MM.1S (cell line): ENCODE data around the gene MICALL2.

Experiments
- DNase-seq: peaks from one replicate; pipeline ENCODE4 v3.0.0-alpha.2; 2015
- H2AFZ ChIP-seq: fragments of 300-600 bp; sonication (generic); 2 replicates; pipeline ENCODE4 v1.6.0; 2016; ENCODE audit warnings: antibody characterized with exemption, low read length
- H3F3A ChIP-seq: fragments of 300-600 bp; sonication (generic); 2 replicates; pipeline ENCODE4 v1.6.1; 2016; ENCODE audit warnings: mild to moderate bottlenecking, antibody characterized with exemption, low read length, moderate library complexity, mixed read lengths; ENCODE audit not compliant: insufficient read depth
- H3K27ac ChIP-seq: fragments of 300-600 bp; sonication (generic); 2 replicates; pipeline ENCODE4 v1.5.1; 2016; ENCODE audit warnings: mild to moderate bottlenecking, low read length
- H3K27me3 ChIP-seq: fragments of 300-600 bp; sonication (generic); replicated peaks from 2 replicates; pipeline ENCODE4 v1.6.0; 2016; ENCODE audit warnings: low read length; ENCODE audit not compliant: insufficient read depth
- H3K36me3 ChIP-seq: fragments of 300-600 bp; sonication (generic); replicated peaks from 2 replicates; pipeline ENCODE4 v1.6.1; 2016; ENCODE audit warnings: mild to moderate bottlenecking, low read length, mixed read lengths; ENCODE audit not compliant: insufficient read depth
- H3K4me1 ChIP-seq: fragments of 300-600 bp; sonication (generic); 2 replicates; pipeline ENCODE4 v1.6.1; 2016; ENCODE audit warnings: low read length, mixed read lengths
- H3K4me2 ChIP-seq: fragments of 300-600 bp; sonication (generic); 2 replicates; pipeline ENCODE4 v1.6.0; 2016; ENCODE audit warnings: low read depth, low read length
- H3K4me3 ChIP-seq: fragments of 300-600 bp; sonication (generic); 2 replicates; pipeline ENCODE4 v1.5.1; 2016; ENCODE audit warnings: low read length, mixed read lengths
- H3K79me2 ChIP-seq: fragments of 300-600 bp; sonication (generic); 2 replicates; pipeline ENCODE4 v1.6.1; 2016; ENCODE audit warnings: mixed run types, low read length, mixed read lengths
- H3K9ac ChIP-seq: fragments of 300-600 bp; sonication (generic); 2 replicates; pipeline ENCODE4 v1.6.1; 2016; ENCODE audit warnings: low read length, mixed read lengths
- H3K9me2 ChIP-seq: fragments of 300-600 bp; sonication (generic); replicated peaks from 2 replicates; pipeline ENCODE4 v1.6.1; 2016; ENCODE audit warnings: mild to moderate bottlenecking, low read length, mixed read lengths; ENCODE audit not compliant: insufficient read depth
- H3K9me3 ChIP-seq: fragments of 300-600 bp; sonication (generic); replicated peaks from 2 replicates; pipeline ENCODE4 v1.6.1; 2016; ENCODE audit warnings: mild to moderate bottlenecking, low read length, mixed read lengths; ENCODE audit not compliant: insufficient read depth
- H4K20me1 ChIP-seq: fragments of 300-600 bp; sonication (generic); 2 replicates; pipeline ENCODE4 v1.6.1; 2016; ENCODE audit warnings: mild to moderate bottlenecking, low read length, moderate library complexity, mixed read lengths; ENCODE audit not compliant: insufficient read depth
- EZH2 ChIP-seq: fragments of 300-600 bp; sonication (generic); optimal IDR thresholded peaks from 2 replicates; pipeline ENCODE3; 2017; ENCODE audit warnings: low read depth, mild to moderate bottlenecking, antibody characterized with exemption, low read length, mixed read lengths
- EZH2phosphoT487 ChIP-seq: fragments of 300-600 bp; sonication (generic); IDR thresholded peaks from 2 replicates; pipeline ENCODE4 v1.6.1; 2018; ENCODE audit warnings: antibody characterized with exemption, low read length
- TF ChIP-seq, protein P1 (sequence below): fragments of 300-600 bp; sonication (generic); IDR thresholded peaks from 2 replicates; pipeline ENCODE4 v1.5.1; 2016; ENCODE audit warnings: antibody characterized with exemption, low read length, mixed read lengths

MICALL2 gene

DNA sequence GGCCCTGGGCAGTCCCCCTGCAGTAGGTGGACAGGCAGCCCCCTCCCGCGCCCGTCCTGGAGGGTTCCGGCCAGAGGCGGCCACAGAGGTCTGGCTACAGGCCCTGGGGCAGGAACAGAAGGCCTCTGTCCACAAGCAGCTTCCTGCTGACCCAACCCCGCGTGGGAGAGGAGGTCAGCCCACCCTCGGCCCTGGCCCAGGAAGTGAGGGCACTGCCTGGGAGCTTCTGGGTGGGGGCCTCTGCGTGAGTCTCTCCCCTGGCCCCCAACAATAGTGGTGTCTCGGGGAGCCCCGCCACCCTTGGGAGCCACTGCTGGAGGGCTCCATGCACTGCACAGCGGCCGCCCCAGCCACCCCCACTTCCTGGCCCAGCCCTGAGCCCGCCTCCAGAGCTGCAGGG is 4.7 kb downstream of the MICALL2 start:
- Histone ChIP-seq H3K27ac (peak overlapping the region; percentile 66; the same call in 1 of the 2 replicates), H3K4me1 (peaks cover 20% of the 10 kb centered on the region; the same call in 1 of the 2 replicates), H3K9me2 (no peaks in the 10 kb centered on the region), H3K9ac (peak overlapping the region; percentile 45; the same call in 1 of the 2 replicates), H3F3A (peaks cover 9% of the 10 kb centered on the region; the same call in 1 of the 2 replicates), H3K36me3 (no peaks in the 10 kb centered on the region), H3K4me3 (peak overlapping the region; percentile 43), H3K27me3 (no peaks in the 10 kb centered on the region), H3K9me3 (no peaks in the 10 kb centered on the region), H3K4me2 (peak overlapping the region; percentile 92), H4K20me1 (no peaks in the 10 kb centered on the region), H3K79me2 (peaks cover 8% of the 10 kb centered on the region), H2AFZ (peak overlapping the region; percentile 4; the same call in 1 of the 2 replicates)
- TF ChIP-seq EZH2, result no peak
- TF ChIP-seq, protein P1, sequence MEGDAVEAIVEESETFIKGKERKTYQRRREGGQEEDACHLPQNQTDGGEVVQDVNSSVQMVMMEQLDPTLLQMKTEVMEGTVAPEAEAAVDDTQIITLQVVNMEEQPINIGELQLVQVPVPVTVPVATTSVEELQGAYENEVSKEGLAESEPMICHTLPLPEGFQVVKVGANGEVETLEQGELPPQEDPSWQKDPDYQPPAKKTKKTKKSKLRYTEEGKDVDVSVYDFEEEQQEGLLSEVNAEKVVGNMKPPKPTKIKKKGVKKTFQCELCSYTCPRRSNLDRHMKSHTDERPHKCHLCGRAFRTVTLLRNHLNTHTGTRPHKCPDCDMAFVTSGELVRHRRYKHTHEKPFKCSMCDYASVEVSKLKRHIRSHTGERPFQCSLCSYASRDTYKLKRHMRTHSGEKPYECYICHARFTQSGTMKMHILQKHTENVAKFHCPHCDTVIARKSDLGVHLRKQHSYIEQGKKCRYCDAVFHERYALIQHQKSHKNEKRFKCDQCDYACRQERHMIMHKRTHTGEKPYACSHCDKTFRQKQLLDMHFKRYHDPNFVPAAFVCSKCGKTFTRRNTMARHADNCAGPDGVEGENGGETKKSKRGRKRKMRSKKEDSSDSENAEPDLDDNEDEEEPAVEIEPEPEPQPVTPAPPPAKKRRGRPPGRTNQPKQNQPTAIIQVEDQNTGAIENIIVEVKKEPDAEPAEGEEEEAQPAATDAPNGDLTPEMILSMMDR, result no peak
- no peak for TF ChIP-seq EZH2phosphoT487
- no peak for DNase-seq

DNA sequence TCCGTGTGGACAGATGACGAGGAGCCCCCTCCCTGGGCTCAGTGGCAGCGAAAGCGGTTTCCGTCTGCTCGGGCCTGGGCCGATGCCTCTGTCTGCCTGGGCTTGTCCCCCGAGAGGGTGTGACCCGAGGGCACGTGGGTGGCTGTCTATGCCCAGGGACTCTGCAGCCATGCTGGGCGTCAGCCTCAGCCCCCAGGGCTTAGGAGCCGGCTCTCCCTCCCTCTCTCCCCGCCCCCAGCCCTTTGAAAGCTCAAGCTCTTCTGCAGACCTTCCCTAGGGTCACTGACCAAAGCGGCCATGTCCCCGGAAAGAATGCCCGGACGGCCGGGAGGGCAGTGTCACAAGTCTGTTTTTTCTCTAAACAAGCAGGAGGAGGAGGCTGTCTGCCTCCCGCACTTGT is 7.1 kb downstream of the MICALL2 start:
- H3F3A ChIP-seq, result peaks cover 9% of the 10 kb centered on the region; the same call in 1 of the 2 replicates
- H3K9me2 ChIP-seq, result no peaks in the 10 kb centered on the region
- no peak overlapping the region for H3K4me2 ChIP-seq
- no peaks in the 10 kb centered on the region for H3K9me3 ChIP-seq
- H2AFZ ChIP-seq, result no peak overlapping the region
- H3K4me1 ChIP-seq, result peaks cover 11% of the 10 kb centered on the region; the same call in 1 of the 2 replicates
- no peaks in the 10 kb centered on the region for H3K27me3 ChIP-seq
- H3K27ac ChIP-seq, result no peak overlapping the region
- H4K20me1 ChIP-seq, result no peaks in the 10 kb centered on the region
- H3K79me2 ChIP-seq, result no peaks in the 10 kb centered on the region
- no peaks in the 10 kb centered on the region for H3K36me3 ChIP-seq
- TF ChIP-seq EZH2 (no peak), EZH2phosphoT487 (no peak)
- TF ChIP-seq, protein P1, result no peak
- no peak overlapping the region for H3K9ac ChIP-seq
- H3K4me3 ChIP-seq, result no peak overlapping the region
- no peak for DNase-seq

DNA sequence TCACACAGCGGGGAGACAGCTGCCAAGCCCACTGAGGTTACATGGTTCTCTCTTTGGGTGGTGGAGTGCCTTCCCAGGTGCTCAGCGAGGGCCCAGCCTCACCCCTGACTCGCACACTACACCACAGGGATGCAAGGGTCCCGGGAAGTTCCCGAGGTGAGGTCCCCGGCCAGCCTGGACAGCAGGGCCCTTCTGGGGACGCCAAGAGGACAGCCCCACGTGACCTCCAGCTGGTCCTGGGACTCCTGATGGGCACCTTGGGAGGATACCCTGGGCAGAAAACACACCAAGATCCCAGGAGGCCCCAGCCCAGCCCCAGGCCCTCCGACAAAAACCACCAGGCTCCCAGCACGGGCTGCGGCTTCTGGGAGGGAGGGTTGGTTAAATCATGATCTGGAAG is 8.3 kb downstream of the MICALL2 start:
- Histone ChIP-seq H3F3A (peaks cover 5% of the 10 kb centered on the region; the same call in 1 of the 2 replicates), H3K9me3 (no peaks in the 10 kb centered on the region), H3K9ac (no peak overlapping the region), H3K36me3 (no peaks in the 10 kb centered on the region), H3K4me3 (no peak overlapping the region), H2AFZ (no peak overlapping the region), H3K27ac (no peak overlapping the region), H3K4me1 (peaks cover 10% of the 10 kb centered on the region; the same call in 1 of the 2 replicates), H3K9me2 (no peaks in the 10 kb centered on the region), H3K4me2 (no peak overlapping the region), H3K79me2 (no peaks in the 10 kb centered on the region), H3K27me3 (no peaks in the 10 kb centered on the region), H4K20me1 (no peaks in the 10 kb centered on the region)
- TF ChIP-seq, protein P1, result no peak
- TF ChIP-seq EZH2phosphoT487 (no peak), EZH2 (no peak)
- no peak for DNase-seq
